SU-DHL-6 (cell line): Measurements from ENCODE around the gene SINHCAF.

ENCODE experiments used
- H2AFZ ChIP-seq: fragments of 200-600 bp; sonication (generic); 2 replicates; pipeline ENCODE4 v1.6.1; 2014; ENCODE audit warnings: low read depth, mild to moderate bottlenecking, moderate library complexity, mixed read lengths, antibody characterized with exemption, low read length; ENCODE audit not compliant: severe bottlenecking
- H3F3A ChIP-seq: fragments of 200-600 bp; shearing (Covaris generic); 2 replicates; pipeline ENCODE4 v1.6.0; 2016; ENCODE audit warnings: antibody characterized with exemption, mild to moderate bottlenecking; ENCODE audit not compliant: insufficient read depth
- H3K27ac ChIP-seq: fragments of 200-600 bp; sonication (generic); 2 replicates; pipeline ENCODE4 v1.5.1; 2016; ENCODE audit warnings: low read depth, mild to moderate bottlenecking, low read length, moderate library complexity, mixed read lengths
- H3K27me3 ChIP-seq: fragments of 200-600 bp; sonication (generic), shearing (Covaris generic); 2 replicates; pipeline ENCODE4 v1.6.0; 2014; ENCODE audit warnings: mild to moderate bottlenecking, low read length
- H3K36me3 ChIP-seq: fragments of 200-600 bp; sonication (generic); 2 replicates; pipeline ENCODE4 v1.6.1; 2014; ENCODE audit warnings: mild to moderate bottlenecking, low read length, mixed read lengths
- H3K4me2 ChIP-seq: fragments of 300-600, 200-600 bp; shearing (Covaris generic), sonication (generic); 2 replicates; pipeline ENCODE4 v1.6.0; 2014; ENCODE audit warnings: low read length, low read depth, mild to moderate bottlenecking; ENCODE audit not compliant: poor library complexity, severe bottlenecking
- H3K4me3 ChIP-seq: fragments of 200-600 bp; sonication (generic); 2 replicates; pipeline ENCODE4 v1.5.1; 2014; ENCODE audit warnings: antibody characterized with exemption, low read length, mild to moderate bottlenecking, mixed read lengths; ENCODE audit not compliant: insufficient read depth, poor library complexity, severe bottlenecking
- H3K79me2 ChIP-seq: fragments of 200-600 bp; sonication (generic); 2 replicates; pipeline ENCODE4 v1.6.1; 2014; ENCODE audit warnings: mild to moderate bottlenecking, low read length, moderate library complexity; ENCODE audit not compliant: insufficient read depth
- H3K9ac ChIP-seq: fragments of 200-600 bp; sonication (generic); 2 replicates; pipeline ENCODE4 v1.7.0; 2014; ENCODE audit warnings: mild to moderate bottlenecking, low read length
- H3K9me2 ChIP-seq: fragments of 200-600 bp; sonication (generic); replicated peaks from 2 replicates; pipeline ENCODE4 v1.6.1; 2014; ENCODE audit warnings: low read length; ENCODE audit not compliant: insufficient read depth
- H3K9me3 ChIP-seq: fragments of 200-600 bp; sonication (generic); 2 replicates; pipeline ENCODE4 v1.6.1; 2014; ENCODE audit warnings: low read length, mixed read lengths; ENCODE audit not compliant: insufficient read depth
- H4K20me1 ChIP-seq: fragments of 200-600 bp; sonication (generic); 2 replicates; pipeline ENCODE4 v1.6.1; 2014; ENCODE audit warnings: low read depth, mild to moderate bottlenecking, antibody characterized with exemption, low read length, moderate library complexity, mixed read lengths
- CTCF ChIP-seq: fragments of 200-600 bp; sonication (generic); IDR thresholded peaks from one replicate; pipeline ENCODE4 v1.5.1; 2017; ENCODE audit warnings: antibody characterized with exemption, mild to moderate bottlenecking, low read length, moderate library complexity; ENCODE audit not compliant: insufficient read depth, poor library complexity, severe bottlenecking
- EZH2phosphoT487 ChIP-seq: fragments of 200-600 bp; sonication (generic), shearing (Covaris generic); conservative IDR thresholded peaks from 2 replicates; pipeline ENCODE4 v1.6.1; 2018; ENCODE audit warnings: mild to moderate bottlenecking, antibody characterized with exemption, low read length, moderate library complexity, mixed read lengths

Gene SINHCAF

DNA sequence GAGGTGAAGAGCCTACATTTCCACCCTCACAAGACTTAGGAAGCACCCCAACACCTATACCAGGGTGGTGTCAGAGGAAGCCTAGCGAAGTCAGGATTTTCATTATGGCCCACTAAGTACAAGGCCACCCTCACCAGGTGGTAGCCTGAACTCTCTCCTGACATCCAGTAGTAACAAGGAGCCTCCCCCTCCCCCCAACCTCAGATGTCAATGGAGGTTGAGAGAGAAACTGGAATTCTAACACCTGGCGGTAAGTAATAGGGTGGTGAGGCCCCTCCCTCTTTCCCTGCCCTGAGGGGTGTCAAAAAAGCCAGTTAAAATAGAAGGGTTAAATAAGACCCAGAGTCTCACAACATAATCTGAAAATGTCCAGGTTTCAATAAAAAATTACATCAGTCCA lies 37.6 kb downstream of the SINHCAF start:
- Histone ChIP-seq H4K20me1 (no peaks in the 10 kb centered on the region), H3K27ac (no peak overlapping the region), H3F3A (peaks cover 9% of the 10 kb centered on the region), H3K36me3 (peaks cover 61% of the 10 kb centered on the region), H3K79me2 (peaks cover 4% of the 10 kb centered on the region; the same call in 1 of the 2 replicates), H3K4me3 (no peak overlapping the region), H3K4me2 (no peak overlapping the region), H3K9me2 (no peaks in the 10 kb centered on the region), H3K9me3 (no peaks in the 10 kb centered on the region), H2AFZ (no peak overlapping the region), H3K9ac (no peak overlapping the region), H3K27me3 (no peaks in the 10 kb centered on the region)
- TF ChIP-seq EZH2phosphoT487 (no peak), CTCF (no peak)

- no peak for TF ChIP-seq CTCF
- Histone ChIP-seq H3F3A (peaks cover 9% of the 10 kb centered on the region; the same call in 1 of the 2 replicates), H3K9me3 (no peaks in the 10 kb centered on the region), H3K9me2 (no peaks in the 10 kb centered on the region), H2AFZ (no peak overlapping the region), H3K4me3 (no peak overlapping the region), H3K9ac (no peak overlapping the region), H3K79me2 (no peaks in the 10 kb centered on the region), H3K36me3 (peaks cover 33% of the 10 kb centered on the region), H3K27ac (no peak overlapping the region), H4K20me1 (no peaks in the 10 kb centered on the region), H3K27me3 (no peaks in the 10 kb centered on the region), H3K4me2 (no peak overlapping the region)
Measured at GRCh38 chr12:31280183-31280582, 45.8 kb downstream of the SINHCAF start.

GRCh38 chr12:31279390-31279924 lies 46.5 kb downstream of the SINHCAF start:
- no peaks in the 10 kb centered on the region for H3K79me2 ChIP-seq

More at GRCh38 chr12:31279390-31279924, 46.5 kb downstream of the SINHCAF start:
- H3K36me3 ChIP-seq: peaks cover 30% of the 10 kb centered on the region
- peaks cover 7% of the 10 kb centered on the region; the same call in 1 of the 2 replicates for H3F3A ChIP-seq
- no peak overlapping the region for H3K4me2 ChIP-seq
- no peak overlapping the region for H3K9ac ChIP-seq
- TF ChIP-seq CTCF: no peak
- no peaks in the 10 kb centered on the region for H3K9me3 ChIP-seq
- H3K9me2 ChIP-seq: no peaks in the 10 kb centered on the region
- no peak overlapping the region for H2AFZ ChIP-seq
- H4K20me1 ChIP-seq: no peaks in the 10 kb centered on the region
- no peak overlapping the region for H3K4me3 ChIP-seq
- H3K27me3 ChIP-seq: no peaks in the 10 kb centered on the region
- H3K27ac ChIP-seq: no peak overlapping the region
